Spleen (tissue), 11 donors: ENCODE measurements around the gene BCL7C. TPM values are rescaled to one million over a fixed set of nuclear protein-coding genes. Genes with fewer than 3 reads are reported as not detected.

Source experiments
- DNase-seq: peaks from one replicate; pipeline ENCODE4 v3.0.0-alpha.2; 2020
- H3K27ac ChIP-seq, 8 donors: fragments of 200-600 bp; sonication (generic) in 7 of 8; 1 replicate in 4 of 8; 2 replicates in 4 of 8; pipeline versions ENCODE4 v1.5.0 to v1.8.0; 2016 to 2021; ENCODE audit warnings: inconsistent platforms in 4 of 8, mild to moderate bottlenecking in 4 of 8, moderate library complexity in 1 of 8
- H3K27me3 ChIP-seq, 7 donors: fragments of 200-600 bp; sonication (generic) in 6 of 7; replicated peaks in 1 of 7; 1 replicate in 4 of 7; 2 replicates in 3 of 7; pipeline versions ENCODE4 v1.5.0 to v1.8.0; 2016 to 2021; ENCODE audit warnings: inconsistent platforms in 3 of 7, mild to moderate bottlenecking in 1 of 7
- H3K36me3 ChIP-seq, 6 donors: fragments of 200-600 bp; sonication (generic) in 5 of 6; 1 replicate in 4 of 6; 2 replicates in 2 of 6; pipeline versions ENCODE4 v1.5.0 to v1.8.0; 2016 to 2021; ENCODE audit warnings: inconsistent platforms in 2 of 6
- H3K4me1 ChIP-seq, 6 donors: fragments of 200-600 bp; sonication (generic) in 5 of 6; 1 replicate in 3 of 6; 2 replicates in 3 of 6; pipeline versions ENCODE4 v1.5.0 to v1.8.0; 2016 to 2021; ENCODE audit warnings: inconsistent platforms in 3 of 6
- H3K4me3 ChIP-seq, 8 donors: fragments of 200-600 bp; sonication (generic) in 7 of 8; 1 replicate in 4 of 8; 2 replicates in 4 of 8; pipeline versions ENCODE4 v1.5.0 to v1.8.0; 2016 to 2021; ENCODE audit warnings: inconsistent platforms in 4 of 8, mild to moderate bottlenecking in 4 of 8, moderate library complexity in 2 of 8
- H3K9me3 ChIP-seq, 8 donors: fragments of 200-600 bp; sonication (generic) in 7 of 8; 1 replicate in 4 of 8; 2 replicates in 4 of 8; pipeline versions ENCODE4 v1.5.0 to v1.8.0; 2016 to 2021; ENCODE audit warnings: inconsistent platforms in 4 of 8
- POLR2A ChIP-seq, 3 donors: fragments of 450-650 bp; IDR thresholded peaks; one replicate each; pipeline ENCODE4 v1.5.1; 2017; ENCODE audit warnings: antibody characterized with exemption in 3 of 3, mild to moderate bottlenecking in 1 of 3
- POLR2AphosphoS5 ChIP-seq, 3 donors: sonication (generic); formaldehyde crosslinking; IDR thresholded peaks; one replicate each; pipeline ENCODE4 v1.5.1; 2017; ENCODE audit warnings: antibody characterized with exemption in 3 of 3
- WGBS, 5 donors: extraction: QIAGEN DNeasy Blood & Tissue Kit in 3 of 5; methylation state at CpG; one replicate each; pipeline versions ENCODE4 v1.1.5 to v1.1.7; 2013 to 2018; 5-methylcytosine and 5-hydroxymethylcytosine counted together
- intact Hi-C: fragments of 100-400 bp; cut with DNase I; formaldehyde crosslinking; loops from one replicate; pipeline ENCODE4 v1.15.0; 2023; ENCODE audit warnings: low total_unique reads
- polyA plus RNA-seq, 3 donors: library from polyadenylated mRNA; stranded (reverse); fragments of 200-250 nt; gene quantifications; one replicate each; pipeline ENCODE4 v1.2.1, GENCODE V29; 2013
- total RNA-seq, 7 donors: library from RNA; depleted of rRNA in 3 of 7; stranded (reverse); fragments of >200 nt in 3 of 7; fragmentation: NEBNext Ultra II Directional in 4 of 7; extraction: Animal tissue kit (Norgen Biotek cat#: 25700) in 4 of 7; gene quantifications; one replicate each; pipeline versions ENCODE4 v1.1.0 to v1.2.1, GENCODE V29; 2016 to 2021
- TF ChIP-seq, protein P1 (sequence below), 11 experiments: fragments of 200-600 bp in 7 of 11; fragments of 450-650 bp in 4 of 11; sonication (generic) in 4 of 11; IDR thresholded peaks in 8 of 11; conservative IDR thresholded peaks in 3 of 11; 1 replicate in 7 of 11; 2 replicates in 4 of 11; pipeline versions ENCODE4 v1.4.0 to v1.8.0; 2016 to 2021; ENCODE audit warnings: antibody characterized with exemption in 11 of 11, inconsistent platforms in 4 of 11, mild to moderate bottlenecking in 1 of 11
- donor health status: healthy with polysubstance abuse.
- donor health status: DM: no; HTN: no; CAD: no; lungs with moderate emphysema.
- donor health status: DM: no; HTN: no; CAD: no.
- donor health status: Bipolar disorder and iron deficiency.
- donor health status: healthy.
- donor health status: DM: no; HTN: no; CAD: no.
- donor health status: DM: yes; HTN: yes; CAD: no.

The BCL7C gene
- total and polyA plus RNA-seq, 10 donors: 15.5 to 38.7 (median 22.9) TPM

DNA sequence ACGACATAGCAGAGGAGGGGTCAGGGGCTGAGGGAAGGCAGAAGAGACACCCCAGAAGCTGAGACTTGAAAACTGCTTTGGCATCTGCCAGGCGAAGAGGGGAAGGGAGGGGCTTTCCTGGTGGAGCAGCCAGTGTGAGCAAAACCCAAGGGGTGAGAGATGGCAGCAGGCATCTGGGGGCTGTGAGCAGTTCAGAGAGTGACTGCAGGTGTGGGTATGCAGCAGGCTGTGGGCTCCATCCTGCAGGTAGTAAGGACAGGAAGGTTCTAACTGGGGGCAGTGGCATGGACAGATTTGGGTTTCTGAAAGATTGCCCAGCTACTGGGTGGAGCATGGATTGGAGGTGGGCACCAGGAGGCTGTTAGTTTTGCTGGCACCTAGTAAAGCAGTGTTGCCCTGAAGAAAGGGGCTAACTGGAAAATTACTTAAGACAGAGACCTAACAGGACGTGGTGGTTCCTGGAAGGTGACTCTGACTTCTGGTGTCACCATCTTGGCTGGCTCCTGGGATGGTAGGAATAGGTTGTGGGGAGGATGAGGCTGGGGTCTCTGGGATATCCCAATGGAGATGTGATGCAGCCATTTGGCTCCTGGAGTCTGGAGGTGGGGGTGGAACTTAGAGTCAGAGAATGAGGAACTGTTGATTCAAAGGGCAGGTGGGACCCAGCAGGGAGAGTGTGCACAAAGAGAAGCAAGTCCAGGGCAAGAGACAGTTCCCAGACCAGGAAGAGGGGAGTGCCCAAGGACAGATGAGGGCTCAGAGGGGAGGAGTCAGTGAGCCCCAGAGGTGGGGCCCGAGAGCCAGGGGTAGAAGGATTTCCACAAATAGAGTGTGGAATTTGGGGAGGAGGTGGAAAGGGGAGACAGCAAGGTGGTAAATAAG lies 11.2 kb downstream of the BCL7C start:
- peaks cover 0 to 94% (median 31%) of the 10 kb centered on the region in 6 donors for H3K36me3 ChIP-seq

DNA sequence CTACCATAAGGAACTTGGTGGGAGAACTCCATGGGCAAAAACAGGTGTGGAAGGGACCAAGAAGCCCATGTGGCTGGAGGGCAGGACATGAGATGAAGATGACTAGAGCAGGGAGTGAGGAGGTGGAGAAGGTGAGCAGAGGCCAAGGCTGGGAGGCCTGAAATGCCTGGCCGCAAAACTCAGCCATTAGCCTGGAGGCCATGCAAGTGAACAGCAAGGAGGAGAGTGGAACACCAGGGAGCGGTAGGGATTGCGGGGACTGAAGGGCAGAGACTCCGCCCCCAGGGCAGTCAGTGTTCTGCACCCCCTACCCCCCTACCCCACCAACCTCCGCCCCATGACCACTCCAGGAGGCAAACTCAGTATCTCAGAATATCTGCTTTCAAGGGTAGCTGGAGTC lies 17.0 kb downstream of the BCL7C start:
- Histone ChIP-seq H3K4me3 (peak overlapping the region in 6 of 8 donors; percentile 79 to 99 (median 94)), H3K27ac (peak overlapping the region; percentile 87 to 97 (median 96))
- DNase-seq: no peak

More for the DNA sequence above, 11.2 kb downstream of the BCL7C start:
- Histone ChIP-seq H3K4me1 (peaks cover 0 to 59% (median 18%) of the 10 kb centered on the region in 6 donors), H3K9me3 (no peaks in the 10 kb centered on the region), H3K27ac (peak overlapping the region in 1 of 8 donors; percentile 13), H3K27me3 (no peaks in the 10 kb centered on the region), H3K4me3 (no peak overlapping the region)
- no peak for TF ChIP-seq POLR2A (IDR thresholded peaks at IDR 0.05)
- TF ChIP-seq, protein P1, sequence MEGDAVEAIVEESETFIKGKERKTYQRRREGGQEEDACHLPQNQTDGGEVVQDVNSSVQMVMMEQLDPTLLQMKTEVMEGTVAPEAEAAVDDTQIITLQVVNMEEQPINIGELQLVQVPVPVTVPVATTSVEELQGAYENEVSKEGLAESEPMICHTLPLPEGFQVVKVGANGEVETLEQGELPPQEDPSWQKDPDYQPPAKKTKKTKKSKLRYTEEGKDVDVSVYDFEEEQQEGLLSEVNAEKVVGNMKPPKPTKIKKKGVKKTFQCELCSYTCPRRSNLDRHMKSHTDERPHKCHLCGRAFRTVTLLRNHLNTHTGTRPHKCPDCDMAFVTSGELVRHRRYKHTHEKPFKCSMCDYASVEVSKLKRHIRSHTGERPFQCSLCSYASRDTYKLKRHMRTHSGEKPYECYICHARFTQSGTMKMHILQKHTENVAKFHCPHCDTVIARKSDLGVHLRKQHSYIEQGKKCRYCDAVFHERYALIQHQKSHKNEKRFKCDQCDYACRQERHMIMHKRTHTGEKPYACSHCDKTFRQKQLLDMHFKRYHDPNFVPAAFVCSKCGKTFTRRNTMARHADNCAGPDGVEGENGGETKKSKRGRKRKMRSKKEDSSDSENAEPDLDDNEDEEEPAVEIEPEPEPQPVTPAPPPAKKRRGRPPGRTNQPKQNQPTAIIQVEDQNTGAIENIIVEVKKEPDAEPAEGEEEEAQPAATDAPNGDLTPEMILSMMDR (IDR thresholded peaks at IDR 0.05 in 8 of 11, conservative IDR thresholded peaks at IDR 0.05 in 3 of 11): no peak
- no peak for TF ChIP-seq POLR2AphosphoS5 (IDR thresholded peaks at IDR 0.05)
- WGBS, 5 donors: 62 to 73% (median 64%) methylated on average over 4 of the region's 4 CpGs
- intact Hi-C loops: no loop called here
- DNase-seq: no peak

DNA sequence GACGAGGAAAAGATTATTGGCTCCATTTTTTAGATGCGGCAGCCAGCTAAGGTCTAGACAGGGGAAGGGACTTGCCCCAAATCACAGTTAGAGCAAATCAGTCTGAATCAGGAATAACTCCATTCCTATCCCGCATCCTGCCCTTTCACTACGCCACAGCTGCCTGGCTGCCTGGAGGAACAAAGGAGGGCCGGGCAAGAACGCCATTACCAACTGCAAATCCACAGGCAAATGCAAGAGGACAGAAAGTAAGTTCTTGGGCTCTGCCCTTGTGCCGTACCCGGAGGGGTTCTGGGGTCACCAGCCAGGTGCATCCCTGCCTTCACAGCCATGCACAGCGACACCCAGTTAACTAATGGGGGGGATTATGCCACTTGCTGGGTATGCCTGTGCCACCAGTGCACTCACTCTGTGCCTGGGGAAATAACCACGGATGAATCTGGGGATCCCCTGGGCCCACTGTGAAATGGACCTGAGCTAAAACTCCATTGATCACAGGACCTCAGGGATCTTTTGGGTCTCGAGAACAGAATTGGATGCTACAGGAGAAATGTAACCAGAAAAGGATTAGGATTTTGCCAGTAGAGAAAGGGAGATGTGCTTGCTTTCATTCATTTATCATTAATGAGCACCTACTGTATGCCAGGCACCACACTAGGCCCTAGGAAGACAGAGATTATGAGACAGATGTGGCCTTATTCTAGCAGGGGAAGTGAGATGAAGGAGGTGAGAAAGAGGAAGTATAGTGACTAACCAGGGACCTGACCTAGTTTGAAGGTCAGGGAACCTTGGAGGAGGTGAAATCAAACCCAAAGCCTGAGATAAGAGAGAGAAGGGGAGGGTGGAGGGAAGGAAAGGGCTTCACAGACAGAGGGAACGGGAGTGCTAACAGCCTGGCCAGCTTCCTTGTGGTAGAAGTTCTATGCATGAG lies 17.7 kb downstream of the BCL7C start:
- intact Hi-C loops: no loop called here
- DNase-seq: no peak

More for the DNA sequence above, 17.0 kb downstream of the BCL7C start:
- TF ChIP-seq, protein P1 (IDR thresholded peaks at IDR 0.05 in 8 of 11, conservative IDR thresholded peaks at IDR 0.05 in 3 of 11): no peak
- no peak for TF ChIP-seq POLR2A (IDR thresholded peaks at IDR 0.05)
- no peak for TF ChIP-seq POLR2AphosphoS5 (IDR thresholded peaks at IDR 0.05)
- H3K27me3 ChIP-seq: no peaks in the 10 kb centered on the region
- 76 to 89% (median 88%) methylated on average over 5 of the region's 5 CpGs for WGBS, 5 donors
- no peaks in the 10 kb centered on the region for H3K9me3 ChIP-seq
- peaks cover 14 to 66% (median 37%) of the 10 kb centered on the region in 6 donors for H3K4me1 ChIP-seq
- H3K36me3 ChIP-seq: peaks cover 0 to 37% (median 11%) of the 10 kb centered on the region in 6 donors
- intact Hi-C loops: no loop called here

More for the DNA sequence above, 17.7 kb downstream of the BCL7C start:
- TF ChIP-seq POLR2A (IDR thresholded peaks at IDR 0.05) (no peak), POLR2AphosphoS5 (IDR thresholded peaks at IDR 0.05) (no peak)
- TF ChIP-seq, protein P1 (IDR thresholded peaks at IDR 0.05 in 8 of 11, conservative IDR thresholded peaks at IDR 0.05 in 3 of 11): no peak
- Histone ChIP-seq H3K27ac (peak overlapping the region; percentile 87 to 97 (median 96)), H3K27me3 (no peaks in the 10 kb centered on the region), H3K9me3 (no peaks in the 10 kb centered on the region), H3K36me3 (peaks cover 0 to 30% (median 10%) of the 10 kb centered on the region in 6 donors), H3K4me3 (peak overlapping the region; percentile 48 to 99 (median 89)), H3K4me1 (peaks cover 14 to 63% (median 35%) of the 10 kb centered on the region in 6 donors)
- 7 to 17% (median 11%) methylated on average over 6 to 12 of the region's 12 CpGs for WGBS, 5 donors
